C4-2B (cell line): ENCODE results near the gene ORC2.

ENCODE experiments used
- ZFX ChIP-seq: fragments of 450-650 bp; IDR thresholded peaks from 2 replicates; pipeline ENCODE4 v1.6.1; 2017
- TF ChIP-seq, protein P1 (sequence below): fragments of 450-650 bp; conservative IDR thresholded peaks from 2 replicates; pipeline ENCODE4 v1.5.1; 2017; ENCODE audit warnings: mild to moderate bottlenecking

- TF ChIP-seq, protein P1, sequence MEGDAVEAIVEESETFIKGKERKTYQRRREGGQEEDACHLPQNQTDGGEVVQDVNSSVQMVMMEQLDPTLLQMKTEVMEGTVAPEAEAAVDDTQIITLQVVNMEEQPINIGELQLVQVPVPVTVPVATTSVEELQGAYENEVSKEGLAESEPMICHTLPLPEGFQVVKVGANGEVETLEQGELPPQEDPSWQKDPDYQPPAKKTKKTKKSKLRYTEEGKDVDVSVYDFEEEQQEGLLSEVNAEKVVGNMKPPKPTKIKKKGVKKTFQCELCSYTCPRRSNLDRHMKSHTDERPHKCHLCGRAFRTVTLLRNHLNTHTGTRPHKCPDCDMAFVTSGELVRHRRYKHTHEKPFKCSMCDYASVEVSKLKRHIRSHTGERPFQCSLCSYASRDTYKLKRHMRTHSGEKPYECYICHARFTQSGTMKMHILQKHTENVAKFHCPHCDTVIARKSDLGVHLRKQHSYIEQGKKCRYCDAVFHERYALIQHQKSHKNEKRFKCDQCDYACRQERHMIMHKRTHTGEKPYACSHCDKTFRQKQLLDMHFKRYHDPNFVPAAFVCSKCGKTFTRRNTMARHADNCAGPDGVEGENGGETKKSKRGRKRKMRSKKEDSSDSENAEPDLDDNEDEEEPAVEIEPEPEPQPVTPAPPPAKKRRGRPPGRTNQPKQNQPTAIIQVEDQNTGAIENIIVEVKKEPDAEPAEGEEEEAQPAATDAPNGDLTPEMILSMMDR, result no peak; the same call in 1 of the 2 replicates
- TF ChIP-seq ZFX, result no peak
These were observed 74.5 kb downstream of the ORC2 start, which contains the start of the genes NIF3L1 and PPIL3 for GRCh38 chr2:200888704-200889625.
